Fibroblast of skin of abdomen (primary cell): ENCODE data around the gene CNP.
A peak's percentile ranks its signal among the peaks of the same experiment; 100 is the strongest.

ENCODE experiments used
- DNase-seq: peaks from one replicate; pipeline ENCODE4 v3.0.0-alpha.2; 2013

Gene CNP

GRCh38 chr17:41942626-41943373 is 23.8 kb upstream of the CNP start:
- no peak for DNase-seq

GRCh38 chr17:41943492-41943891 is 23.1 kb upstream of the CNP start:
- no peak for DNase-seq

- DNase-seq, result no peak
Observed at GRCh38 chr17:41944943-41945342, 21.7 kb upstream of the CNP start.

GRCh38 chr17:41948762-41949460 is 17.7 kb upstream of the CNP start:
- DNase-seq, result no peak

- DNase-seq, result no peak
Observed at GRCh38 chr17:41956522-41956921, 10.1 kb upstream of the CNP start.

GRCh38 chr17:41957031-41957868 is 9.3 kb upstream of the CNP start:
- peak; percentile 38 for DNase-seq

- DNase-seq, result no peak
Observed at GRCh38 chr17:41957869-41958439, 8.6 kb upstream of the CNP start.

- DNase-seq, result no peak
Observed at GRCh38 chr17:41959030-41959335, 7.6 kb upstream of the CNP start.

GRCh38 chr17:41959336-41960095 is 7.1 kb upstream of the CNP start:
- DNase-seq, result peak; percentile 50

GRCh38 chr17:41962111-41962510 is 4.5 kb upstream of the CNP start:
- no peak for DNase-seq

- DNase-seq, result peak; percentile 39
Observed at GRCh38 chr17:41962768-41963434, 3.7 kb upstream of the CNP start.

GRCh38 chr17:41965694-41966462 is 717 bp upstream of the CNP start:
- DNase-seq, result peak; percentile 27

- no peak for DNase-seq
Observed at GRCh38 chr17:41967141-41967920, 736 bp downstream of the CNP start.

GRCh38 chr17:41967921-41968578 is 1.5 kb downstream of the CNP start:
- no peak for DNase-seq

- DNase-seq, result no peak
Observed at GRCh38 chr17:41968676-41969075, 2.1 kb downstream of the CNP start.

- no peak for DNase-seq
Observed at GRCh38 chr17:41970901-41971331, 4.3 kb downstream of the CNP start.

- DNase-seq, result no peak
Observed at GRCh38 chr17:41971721-41972523, 5.3 kb downstream of the CNP start.

- DNase-seq, result no peak
Observed at GRCh38 chr17:41972571-41973407, 6.2 kb downstream of the CNP start.
